DND-41 (cell line): ENCODE results near the gene NPAS2.

Source experiments
- ATAC-seq: fragments of 200-7000 bp; cut with Tn5 transposase; 3 replicates; pipeline ENCODE4 v1.9.1; 2021; ENCODE audit warnings: low read depth; ENCODE audit not compliant: insufficient read depth
- DNase-seq: peaks from one replicate; pipeline ENCODE4 v3.0.0-alpha.2; 2020
- H2AFZ ChIP-seq: 2 replicates; pipeline ENCODE4 v1.6.0; 2012; ENCODE audit warnings: low read depth, low read length
- H3K27ac ChIP-seq: 2 replicates; pipeline ENCODE4 v1.5.1; 2012; ENCODE audit warnings: low read length, inconsistent platforms
- H3K27me3 ChIP-seq: fragments of 200-600 bp; sonication (generic); 2 replicates; pipeline ENCODE4 v1.6.0; 2012; ENCODE audit warnings: low read length, mild to moderate bottlenecking, inconsistent platforms; ENCODE audit not compliant: insufficient read depth, poor library complexity
- H3K36me3 ChIP-seq: 2 replicates; pipeline ENCODE4 v1.5.1; 2012; ENCODE audit warnings: low read length, inconsistent platforms; ENCODE audit not compliant: insufficient read depth
- H3K4me1 ChIP-seq: 2 replicates; pipeline ENCODE4 v1.5.1; 2012; ENCODE audit warnings: mild to moderate bottlenecking, low read length; ENCODE audit not compliant: insufficient read depth
- H3K4me2 ChIP-seq: 2 replicates; pipeline ENCODE4 v1.6.0; 2012; ENCODE audit warnings: mild to moderate bottlenecking, moderate library complexity, low read length, inconsistent platforms; ENCODE audit not compliant: insufficient read depth
- H3K4me3 ChIP-seq, 2 experiments: fragments of 200-600 bp in 1 of 2; shearing (Covaris generic) in 1 of 2; 2 replicates each; pipeline ENCODE4 v1.5.1; 2012 to 2016; ENCODE audit warnings: inconsistent platforms in 2 of 2, low read length in 2 of 2, mild to moderate bottlenecking in 2 of 2, low read depth in 1 of 2, moderate library complexity in 1 of 2
- H3K79me2 ChIP-seq: 2 replicates; pipeline ENCODE4 v1.6.0; 2012; ENCODE audit warnings: low read length, inconsistent platforms; ENCODE audit not compliant: insufficient read depth
- H3K9ac ChIP-seq: 2 replicates; pipeline ENCODE4 v1.6.0; 2012; ENCODE audit warnings: low read depth, mild to moderate bottlenecking, inconsistent platforms, low read length, moderate library complexity
- H3K9me3 ChIP-seq: 2 replicates; pipeline ENCODE4 v1.5.1; 2012; ENCODE audit warnings: low read length, moderate library complexity, mild to moderate bottlenecking, inconsistent platforms; ENCODE audit not compliant: insufficient read depth, severe bottlenecking
- H4K20me1 ChIP-seq: 2 replicates; pipeline ENCODE4 v1.6.0; 2012; ENCODE audit warnings: low read length; ENCODE audit not compliant: insufficient read depth
- CTCF ChIP-seq: IDR thresholded peaks from 2 replicates; pipeline ENCODE4 v1.5.1; 2012; ENCODE audit warnings: borderline replicate concordance, low read length, moderate library complexity, mild to moderate bottlenecking; ENCODE audit not compliant: poor library complexity, severe bottlenecking; ENCODE audit errors: extremely low read depth
- EZH2 ChIP-seq: IDR thresholded peaks from 3 replicates; pipeline ENCODE4 v1.6.1; 2012; ENCODE audit warnings: borderline replicate concordance, low read depth, mild to moderate bottlenecking, moderate library complexity, low read length, inconsistent platforms; ENCODE audit not compliant: severe bottlenecking

Gene NPAS2

GRCh38 chr2:100893392-100894104 lies 73.6 kb downstream of the NPAS2 start:
- Histone ChIP-seq H3K9ac (no peak overlapping the region), H3K27ac (no peak overlapping the region), H3K4me2 (no peak overlapping the region), H4K20me1 (no peaks in the 10 kb centered on the region; the same call in 1 of the 2 replicates), H3K4me3 (no peak overlapping the region), H3K27me3 (no peaks in the 10 kb centered on the region), H3K4me1 (no peaks in the 10 kb centered on the region), H3K36me3 (no peaks in the 10 kb centered on the region), H3K9me3 (no peaks in the 10 kb centered on the region), H3K79me2 (no peaks in the 10 kb centered on the region), H2AFZ (no peak overlapping the region)
- DNase-seq (no peak), ATAC-seq (no peak; the same call in 2 of the 3 replicates)
- TF ChIP-seq CTCF (no peak), EZH2 (no peak)

GRCh38 chr2:100894105-100894795 lies 74.3 kb downstream of the NPAS2 start:
- peaks cover 2% of the 10 kb centered on the region for H3K27me3 ChIP-seq
- H3K9ac ChIP-seq = no peak overlapping the region
- no peaks in the 10 kb centered on the region for H3K36me3 ChIP-seq
- ATAC-seq = no peak
- TF ChIP-seq EZH2 (no peak), CTCF (no peak)
- H3K9me3 ChIP-seq = no peaks in the 10 kb centered on the region
- no peaks in the 10 kb centered on the region for H3K4me1 ChIP-seq
- H3K4me2 ChIP-seq = no peak overlapping the region
- H2AFZ ChIP-seq = no peak overlapping the region
- H3K27ac ChIP-seq = no peak overlapping the region
- no peaks in the 10 kb centered on the region for H3K79me2 ChIP-seq
- no peak overlapping the region for H3K4me3 ChIP-seq
- no peak for DNase-seq
- no peaks in the 10 kb centered on the region; the same call in 1 of the 2 replicates for H4K20me1 ChIP-seq

GRCh38 chr2:100894796-100895156 lies 74.8 kb downstream of the NPAS2 start:
- Histone ChIP-seq H3K4me3 (no peak overlapping the region), H3K27me3 (peaks cover 2% of the 10 kb centered on the region), H3K36me3 (no peaks in the 10 kb centered on the region), H2AFZ (no peak overlapping the region), H3K9me3 (no peaks in the 10 kb centered on the region), H4K20me1 (no peaks in the 10 kb centered on the region; the same call in 1 of the 2 replicates), H3K4me1 (no peaks in the 10 kb centered on the region), H3K27ac (no peak overlapping the region), H3K4me2 (no peak overlapping the region), H3K79me2 (no peaks in the 10 kb centered on the region), H3K9ac (no peak overlapping the region)
- no peak for DNase-seq
- TF ChIP-seq EZH2 (no peak), CTCF (no peak)
- ATAC-seq = no peak
